ENCODE measurements around the gene CDS2. TPM values are rescaled to one million over a fixed set of nuclear protein-coding genes. Genes with fewer than 3 reads are reported as not detected.

The CDS2 gene
- total and polyA plus RNA-seq, 10 of the 15 experiments (the other 5 are each of a cell fraction or from before 2014, with no cell fraction given): 11.5 to 94.7 (median 23.1) TPM

DNA sequence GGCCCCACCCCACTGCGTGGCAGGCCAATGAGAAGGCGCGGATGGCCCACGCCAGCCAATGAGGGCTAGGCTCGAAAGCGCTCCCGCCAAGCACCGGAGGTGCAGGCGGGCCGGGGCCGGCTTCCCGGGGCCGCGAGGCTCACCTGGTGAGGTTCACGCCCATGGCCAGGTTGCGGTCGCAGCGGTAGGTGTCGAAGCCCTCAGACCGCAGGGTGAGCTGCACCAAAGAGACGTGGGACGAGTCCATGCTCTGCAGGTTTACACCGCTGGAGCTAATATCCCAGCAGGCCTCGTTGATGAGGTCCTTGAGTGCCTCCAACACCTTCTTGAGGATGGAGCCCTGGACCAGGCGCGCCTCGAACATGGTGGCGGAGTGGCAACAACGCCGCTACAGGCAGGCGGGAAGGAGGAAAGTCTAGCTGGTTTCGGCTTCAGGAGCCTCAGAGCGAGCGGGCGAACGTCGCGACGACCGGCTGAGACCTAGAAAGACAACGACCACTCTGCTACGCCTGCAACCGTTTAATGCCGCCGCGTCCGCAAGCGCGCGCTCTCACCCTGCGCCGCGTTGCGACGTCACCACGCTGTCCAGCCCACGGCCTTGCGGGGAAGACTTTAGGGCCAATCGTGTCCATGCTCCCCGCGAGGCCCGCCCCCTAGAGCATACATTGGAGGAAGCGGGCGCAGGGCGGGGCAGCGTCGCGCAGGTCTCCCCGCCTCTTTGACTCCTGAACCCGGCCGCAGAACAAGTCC lies 7.2 kb upstream of the CDS2 start, which contains the start of gene PCNA (continued):
- TF ChIP-seq NFYB (IDR thresholded peaks at IDR 0.05; ENCODE audit: insufficient read depth, low read depth, low read length) (peak; percentile 89), CHD2 (IDR thresholded peaks at IDR 0.05; ENCODE audit: borderline replicate concordance, low read depth, low read length) (0 out of 2 replicates have a peak, but pooled peaks have one; percentile 66), FOS (IDR thresholded peaks at IDR 0.05; ENCODE audit: borderline replicate concordance, extremely low read depth, insufficient read length) (peak; percentile 8), MEF2B (IDR thresholded peaks at IDR 0.05; ENCODE audit: partially characterized antibody, poor library complexity, severe bottlenecking) (no peak), RFX5 (IDR thresholded peaks at IDR 0.05; ENCODE audit: low read depth, low read length) (peak; percentile 72; the same call in 1 of the 2 replicates), NRF1 (conservative IDR thresholded peaks at IDR 0.05; ENCODE audit: low read depth, low read length) (peak; percentile 48), SIN3A (IDR thresholded peaks at IDR 0.05; ENCODE audit: low read depth, low read length) (peak; percentile 9; the same call in 1 of the 2 replicates), MXI1 (IDR thresholded peaks at IDR 0.05; ENCODE audit: low read depth, low read length) (peak; percentile 86; the same call in 1 of the 2 replicates), NR2C1 (IDR thresholded peaks at IDR 0.05) (peak; percentile 62), PAX8 (IDR thresholded peaks at IDR 0.05) (no peak), RUNX3 (IDR thresholded peaks at IDR 0.05; ENCODE audit: low read length) (peak; percentile 53), ZSCAN29 (IDR thresholded peaks at IDR 0.05) (no peak), PAX5 (IDR thresholded peaks at IDR 0.05; ENCODE audit: borderline replicate concordance, low read depth, low read length) (peak; percentile 63; the same call in 1 of the 2 replicates), MEF2A (IDR thresholded peaks at IDR 0.05; ENCODE audit: insufficient read depth, low read depth, low read length) (no peak), IKZF1 (conservative IDR thresholded peaks at IDR 0.05) (peak; percentile 57; the same call in 1 of the 2 replicates), SMAD5 (IDR thresholded peaks at IDR 0.05; ENCODE audit: low read depth) (peak; percentile 96), NR2F1 (conservative IDR thresholded peaks at IDR 0.05) (peak; percentile 56; the same call in 1 of the 2 replicates), NFIC (IDR thresholded peaks at IDR 0.05; ENCODE audit: low read depth, low read length) (0 out of 2 replicates have a peak, but pooled peaks have one; percentile 36), JUND (IDR thresholded peaks at IDR 0.05; ENCODE audit: low read depth, low read length) (0 out of 2 replicates have a peak, but pooled peaks have one; percentile 14), KLF5 (IDR thresholded peaks at IDR 0.05; ENCODE audit: partially characterized antibody) (peak; percentile 83), HDGF (IDR thresholded peaks at IDR 0.05) (peak; percentile 79), EZH2 (IDR thresholded peaks at IDR 0.05; ENCODE audit: borderline replicate concordance, control insufficient read depth, low read depth, low read length) (no peak), NFYA (IDR thresholded peaks at IDR 0.05; ENCODE audit: borderline replicate concordance, low read depth, low read length) (no peak)
- TF ChIP-seq, protein P1, sequence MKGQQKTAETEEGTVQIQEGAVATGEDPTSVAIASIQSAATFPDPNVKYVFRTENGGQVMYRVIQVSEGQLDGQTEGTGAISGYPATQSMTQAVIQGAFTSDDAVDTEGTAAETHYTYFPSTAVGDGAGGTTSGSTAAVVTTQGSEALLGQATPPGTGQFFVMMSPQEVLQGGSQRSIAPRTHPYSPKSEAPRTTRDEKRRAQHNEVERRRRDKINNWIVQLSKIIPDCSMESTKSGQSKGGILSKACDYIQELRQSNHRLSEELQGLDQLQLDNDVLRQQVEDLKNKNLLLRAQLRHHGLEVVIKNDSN (IDR thresholded peaks at IDR 0.05; ENCODE audit: borderline replicate concordance, extremely low read length, insufficient read depth, low read depth, low read length): no peak
- TF ChIP-seq, protein P2, sequence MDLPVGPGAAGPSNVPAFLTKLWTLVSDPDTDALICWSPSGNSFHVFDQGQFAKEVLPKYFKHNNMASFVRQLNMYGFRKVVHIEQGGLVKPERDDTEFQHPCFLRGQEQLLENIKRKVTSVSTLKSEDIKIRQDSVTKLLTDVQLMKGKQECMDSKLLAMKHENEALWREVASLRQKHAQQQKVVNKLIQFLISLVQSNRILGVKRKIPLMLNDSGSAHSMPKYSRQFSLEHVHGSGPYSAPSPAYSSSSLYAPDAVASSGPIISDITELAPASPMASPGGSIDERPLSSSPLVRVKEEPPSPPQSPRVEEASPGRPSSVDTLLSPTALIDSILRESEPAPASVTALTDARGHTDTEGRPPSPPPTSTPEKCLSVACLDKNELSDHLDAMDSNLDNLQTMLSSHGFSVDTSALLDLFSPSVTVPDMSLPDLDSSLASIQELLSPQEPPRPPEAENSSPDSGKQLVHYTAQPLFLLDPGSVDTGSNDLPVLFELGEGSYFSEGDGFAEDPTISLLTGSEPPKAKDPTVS (IDR thresholded peaks at IDR 0.05; ENCODE audit: low read depth, low read length): no peak
- TF ChIP-seq, protein P3, sequence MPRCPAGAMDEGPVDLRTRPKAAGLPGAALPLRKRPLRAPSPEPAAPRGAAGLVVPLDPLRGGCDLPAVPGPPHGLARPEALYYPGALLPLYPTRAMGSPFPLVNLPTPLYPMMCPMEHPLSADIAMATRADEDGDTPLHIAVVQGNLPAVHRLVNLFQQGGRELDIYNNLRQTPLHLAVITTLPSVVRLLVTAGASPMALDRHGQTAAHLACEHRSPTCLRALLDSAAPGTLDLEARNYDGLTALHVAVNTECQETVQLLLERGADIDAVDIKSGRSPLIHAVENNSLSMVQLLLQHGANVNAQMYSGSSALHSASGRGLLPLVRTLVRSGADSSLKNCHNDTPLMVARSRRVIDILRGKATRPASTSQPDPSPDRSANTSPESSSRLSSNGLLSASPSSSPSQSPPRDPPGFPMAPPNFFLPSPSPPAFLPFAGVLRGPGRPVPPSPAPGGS (IDR thresholded peaks at IDR 0.05; ENCODE audit: borderline replicate concordance, insufficient read depth, low read depth, low read length, poor library complexity, severe bottlenecking): peak; percentile 38
- TF ChIP-seq, protein P4, sequence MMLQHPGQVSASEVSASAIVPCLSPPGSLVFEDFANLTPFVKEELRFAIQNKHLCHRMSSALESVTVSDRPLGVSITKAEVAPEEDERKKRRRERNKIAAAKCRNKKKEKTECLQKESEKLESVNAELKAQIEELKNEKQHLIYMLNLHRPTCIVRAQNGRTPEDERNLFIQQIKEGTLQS (IDR thresholded peaks at IDR 0.05; ENCODE audit: borderline replicate concordance, extremely low read depth, low read depth, low read length): no peak

Data from GM12878 (cell line).